GM18909 (cell line): ENCODE data around the gene JMJD7.
A peak's percentile ranks its signal among the peaks of the same experiment; 100 is the strongest.

Experiments
- ATAC-seq: cut with Tn5 transposase; IDR thresholded peaks from one replicate; pipeline ENCODE4 v1.9.1; 2021; ENCODE audit warnings: mild to moderate bottlenecking; ENCODE audit not compliant: unreplicated experiment, poor library complexity

JMJD7 gene

GRCh38 chr15:41798607-41799487 is 29.0 kb upstream of the JMJD7 start:
- no peak for ATAC-seq

GRCh38 chr15:41799488-41799805 is 28.4 kb upstream of the JMJD7 start:
- no peak for ATAC-seq

- ATAC-seq = no peak
These were observed 26.7 kb upstream of the JMJD7 start for GRCh38 chr15:41801185-41801584.

GRCh38 chr15:41801850-41802455 is 25.9 kb upstream of the JMJD7 start:
- ATAC-seq = no peak

GRCh38 chr15:41804361-41804760 is 23.5 kb upstream of the JMJD7 start:
- no peak for ATAC-seq

GRCh38 chr15:41804916-41805666 is 22.8 kb upstream of the JMJD7 start:
- no peak for ATAC-seq

DNA sequence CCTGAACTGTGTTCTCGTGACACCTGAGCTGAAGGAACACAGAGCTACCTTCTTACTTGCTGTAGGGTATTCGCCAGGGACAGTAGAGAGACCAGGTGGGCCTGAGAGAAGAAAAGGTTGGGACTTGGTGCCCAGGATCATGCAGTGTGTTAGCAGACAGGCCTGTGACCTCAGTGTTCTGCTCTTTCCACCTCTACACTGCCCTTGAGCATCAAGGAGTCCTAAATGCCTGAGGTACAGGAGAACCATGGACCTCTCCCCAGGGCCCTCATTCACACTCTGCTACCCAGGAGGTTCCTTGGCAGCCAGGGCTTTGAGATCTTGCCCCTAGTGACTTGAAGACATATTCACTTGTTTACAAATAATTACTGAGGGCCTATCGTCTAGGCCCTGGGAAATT is 22.2 kb upstream of the JMJD7 start:
- ATAC-seq = no peak

GRCh38 chr15:41806291-41807181 is 21.4 kb upstream of the JMJD7 start:
- no peak for ATAC-seq

DNA sequence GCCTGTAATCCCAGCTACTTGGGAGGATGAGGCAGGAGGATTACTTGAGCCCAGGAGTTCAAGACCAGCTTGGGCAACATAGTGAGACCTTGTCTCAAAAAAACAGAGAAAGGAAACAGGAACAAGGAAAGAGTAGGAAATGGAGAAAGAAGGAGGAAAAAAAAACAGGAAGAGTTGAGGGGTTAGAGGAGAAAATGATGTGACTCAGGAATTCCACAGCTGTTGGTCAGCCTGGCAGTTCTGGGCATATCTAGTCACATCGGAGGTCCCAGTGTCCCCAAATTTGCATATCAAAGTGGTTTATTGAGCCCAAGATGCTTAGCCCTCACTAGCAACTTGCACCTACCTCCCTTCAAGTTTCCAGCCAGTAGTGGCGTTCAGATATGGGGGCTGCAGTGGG is 18.8 kb upstream of the JMJD7 start:
- ATAC-seq = no peak

GRCh38 chr15:41809526-41810220 is 18.2 kb upstream of the JMJD7 start:
- ATAC-seq = no peak

GRCh38 chr15:41810651-41811431 is 17.1 kb upstream of the JMJD7 start:
- ATAC-seq = no peak

GRCh38 chr15:41811432-41812195 is 16.3 kb upstream of the JMJD7 start:
- peak; percentile 62 for ATAC-seq

DNA sequence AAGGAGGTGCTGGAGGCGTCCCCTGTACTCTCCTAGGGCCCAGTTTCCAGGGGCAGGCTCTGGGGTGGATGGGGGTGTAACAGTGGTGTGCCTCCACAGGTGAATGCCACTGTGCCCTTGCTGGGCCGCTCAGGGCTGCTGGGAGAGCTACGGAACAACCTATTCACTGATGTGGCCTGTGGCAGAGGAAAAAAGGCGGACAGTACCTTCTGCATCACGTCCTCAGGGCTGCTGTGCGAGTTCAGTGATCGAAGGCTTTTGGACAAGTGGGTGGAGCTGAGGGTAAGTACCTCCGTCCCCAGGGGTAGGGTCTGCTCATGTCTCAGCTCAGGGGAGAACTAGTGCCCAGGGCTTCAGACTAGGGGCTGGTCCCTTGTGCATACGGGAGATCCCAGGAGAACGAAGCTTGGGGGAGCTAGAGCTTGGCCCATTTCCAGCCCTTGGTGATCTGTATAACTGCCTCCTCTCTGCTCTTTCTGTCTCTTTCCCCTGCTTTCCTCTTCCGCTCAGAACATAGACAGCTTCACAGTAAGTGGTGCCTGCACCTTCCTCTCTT is 15.0 kb upstream of the JMJD7 start:
- no peak for ATAC-seq

DNA sequence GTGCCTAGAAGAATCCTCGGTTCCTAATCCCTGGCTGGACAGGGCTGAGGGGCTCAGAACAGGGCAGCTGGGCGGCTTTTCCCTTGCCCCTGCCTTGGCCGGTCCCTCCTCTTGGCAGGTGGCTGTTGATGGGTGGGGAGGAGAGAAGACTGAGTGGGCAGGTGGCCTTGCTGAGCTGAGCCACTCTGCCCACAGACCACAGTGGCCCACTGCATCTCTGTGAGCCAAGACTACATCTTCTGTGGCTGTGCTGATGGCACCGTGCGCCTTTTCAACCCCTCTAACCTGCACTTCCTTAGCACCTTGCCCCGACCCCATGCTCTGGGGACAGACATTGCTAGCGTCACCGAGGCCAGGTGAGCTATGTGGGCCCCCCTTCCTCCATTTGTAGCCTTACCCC is 14.5 kb upstream of the JMJD7 start:
- no peak for ATAC-seq

- ATAC-seq = no peak
These were observed 13.4 kb upstream of the JMJD7 start for GRCh38 chr15:41814534-41814933.

DNA sequence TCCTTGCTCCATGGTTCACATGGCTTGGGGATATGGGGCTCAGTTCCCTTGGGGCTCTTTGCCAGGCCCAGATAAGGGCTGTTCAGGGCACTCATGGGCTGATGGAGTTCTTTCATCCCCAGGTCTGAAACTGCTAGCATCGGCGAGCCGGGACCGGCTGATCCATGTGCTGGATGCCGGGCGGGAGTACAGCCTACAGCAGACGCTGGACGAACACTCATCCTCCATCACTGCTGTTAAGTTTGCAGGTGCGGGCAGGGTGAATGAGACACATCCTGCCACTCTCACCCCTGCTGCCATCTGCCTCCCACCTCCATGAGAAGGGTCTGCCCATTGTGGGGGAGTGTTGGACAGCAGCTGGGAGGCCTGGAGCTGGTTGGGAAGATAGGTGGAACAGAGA is 11.1 kb upstream of the JMJD7 start:
- ATAC-seq = no peak

DNA sequence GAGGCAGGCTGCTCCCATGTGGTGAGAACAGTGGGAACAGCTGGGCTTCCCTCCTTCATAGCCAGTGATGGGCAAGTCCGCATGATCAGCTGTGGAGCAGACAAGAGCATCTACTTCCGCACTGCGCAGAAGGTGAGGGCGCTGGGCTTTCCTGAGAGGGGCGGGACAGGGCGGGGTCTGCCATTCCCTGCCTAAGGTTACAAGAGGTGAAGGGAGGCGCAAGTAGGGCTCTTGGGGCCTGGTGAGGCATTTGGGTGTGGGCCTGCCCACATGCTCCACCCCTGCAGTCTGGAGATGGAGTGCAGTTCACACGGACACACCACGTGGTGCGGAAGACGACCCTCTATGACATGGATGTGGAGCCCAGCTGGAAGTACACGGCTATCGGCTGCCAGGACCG is 10.6 kb upstream of the JMJD7 start:
- ATAC-seq = no peak

GRCh38 chr15:41817781-41818180 is 10.1 kb upstream of the JMJD7 start:
- no peak for ATAC-seq
